ENCODE measurements around the gene TMEM222. TPM values are rescaled to one million over a fixed set of nuclear protein-coding genes. Genes with fewer than 3 reads are reported as not detected.
A peak's percentile ranks its signal among the peaks of the same experiment; 100 is the strongest.

Gene TMEM222
- total RNA-seq, 1 donor from 2014 or later: 50.0 TPM

DNA sequence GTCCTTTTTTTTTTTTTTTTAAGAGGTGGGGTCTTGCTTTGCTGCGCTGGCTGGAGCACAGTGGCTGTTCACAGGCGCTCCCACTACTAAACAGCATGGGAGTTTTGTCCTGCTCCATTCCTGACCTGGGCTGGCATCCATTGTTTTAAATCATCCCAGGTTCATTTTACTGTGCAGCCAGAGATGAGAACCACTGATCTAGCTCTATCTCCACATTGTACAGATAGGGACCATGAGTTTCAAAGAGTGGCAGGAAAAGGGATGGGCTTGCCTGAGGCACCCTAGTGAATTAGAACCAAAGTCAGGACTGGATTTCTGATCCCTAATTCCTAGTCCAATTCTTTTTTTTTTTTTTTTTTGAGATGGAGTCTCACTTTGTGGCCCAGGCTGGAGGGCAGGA lies 7.2 kb upstream of the TMEM222 start:
- H3K27me3 Mint-ChIP-seq (ENCODE audit: unreplicated experiment): no peaks in the 10 kb centered on the region
- peaks cover 3% of the 10 kb centered on the region for H3K9me3 Mint-ChIP-seq (ENCODE audit: unreplicated experiment)
- H3K4me1 Mint-ChIP-seq (ENCODE audit: low read depth, unreplicated experiment): peaks cover 10% of the 10 kb centered on the region
- no peaks in the 10 kb centered on the region for H3K36me3 Mint-ChIP-seq (ENCODE audit: unreplicated experiment)
- no peak overlapping the region for H3K27ac Mint-ChIP-seq (ENCODE audit: unreplicated experiment)
- no peak overlapping the region for H3K4me3 Mint-ChIP-seq (ENCODE audit: unreplicated experiment)
- no peak for DNase-seq
- TF ChIP-seq, protein P1, sequence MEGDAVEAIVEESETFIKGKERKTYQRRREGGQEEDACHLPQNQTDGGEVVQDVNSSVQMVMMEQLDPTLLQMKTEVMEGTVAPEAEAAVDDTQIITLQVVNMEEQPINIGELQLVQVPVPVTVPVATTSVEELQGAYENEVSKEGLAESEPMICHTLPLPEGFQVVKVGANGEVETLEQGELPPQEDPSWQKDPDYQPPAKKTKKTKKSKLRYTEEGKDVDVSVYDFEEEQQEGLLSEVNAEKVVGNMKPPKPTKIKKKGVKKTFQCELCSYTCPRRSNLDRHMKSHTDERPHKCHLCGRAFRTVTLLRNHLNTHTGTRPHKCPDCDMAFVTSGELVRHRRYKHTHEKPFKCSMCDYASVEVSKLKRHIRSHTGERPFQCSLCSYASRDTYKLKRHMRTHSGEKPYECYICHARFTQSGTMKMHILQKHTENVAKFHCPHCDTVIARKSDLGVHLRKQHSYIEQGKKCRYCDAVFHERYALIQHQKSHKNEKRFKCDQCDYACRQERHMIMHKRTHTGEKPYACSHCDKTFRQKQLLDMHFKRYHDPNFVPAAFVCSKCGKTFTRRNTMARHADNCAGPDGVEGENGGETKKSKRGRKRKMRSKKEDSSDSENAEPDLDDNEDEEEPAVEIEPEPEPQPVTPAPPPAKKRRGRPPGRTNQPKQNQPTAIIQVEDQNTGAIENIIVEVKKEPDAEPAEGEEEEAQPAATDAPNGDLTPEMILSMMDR (IDR thresholded peaks at IDR 0.05; ENCODE audit: partially characterized antibody, unreplicated experiment): no peak

DNA sequence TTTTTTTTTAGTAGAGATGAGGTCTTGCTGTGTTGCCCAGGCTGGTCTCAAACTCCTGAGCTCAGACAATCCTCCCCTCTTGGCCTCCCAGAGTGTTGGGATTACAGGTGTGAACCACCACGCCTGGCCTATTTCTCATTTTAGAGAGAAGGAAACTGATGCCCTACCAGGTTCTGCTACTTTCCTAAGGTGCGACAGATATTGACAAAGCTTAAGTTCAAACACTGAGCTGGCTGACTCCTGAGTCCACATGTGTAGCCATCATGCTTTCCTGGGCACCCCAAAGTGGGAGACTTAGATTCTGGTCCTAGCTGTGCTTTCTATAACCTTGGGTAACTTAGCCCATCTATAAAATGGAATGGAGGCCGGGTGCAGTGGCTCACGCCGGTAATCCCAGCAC lies 5.1 kb upstream of the TMEM222 start:
- peaks cover 12% of the 10 kb centered on the region for H3K4me1 Mint-ChIP-seq (ENCODE audit: low read depth, unreplicated experiment)
- H3K36me3 Mint-ChIP-seq (ENCODE audit: unreplicated experiment): no peaks in the 10 kb centered on the region
- no peak for DNase-seq
- H3K27me3 Mint-ChIP-seq (ENCODE audit: unreplicated experiment): no peaks in the 10 kb centered on the region
- TF ChIP-seq, protein P1 (IDR thresholded peaks at IDR 0.05; ENCODE audit: partially characterized antibody, unreplicated experiment): no peak
- H3K4me3 Mint-ChIP-seq (ENCODE audit: unreplicated experiment): no peak overlapping the region
- peaks cover 3% of the 10 kb centered on the region for H3K9me3 Mint-ChIP-seq (ENCODE audit: unreplicated experiment)
- no peak overlapping the region for H3K27ac Mint-ChIP-seq (ENCODE audit: unreplicated experiment)

DNA sequence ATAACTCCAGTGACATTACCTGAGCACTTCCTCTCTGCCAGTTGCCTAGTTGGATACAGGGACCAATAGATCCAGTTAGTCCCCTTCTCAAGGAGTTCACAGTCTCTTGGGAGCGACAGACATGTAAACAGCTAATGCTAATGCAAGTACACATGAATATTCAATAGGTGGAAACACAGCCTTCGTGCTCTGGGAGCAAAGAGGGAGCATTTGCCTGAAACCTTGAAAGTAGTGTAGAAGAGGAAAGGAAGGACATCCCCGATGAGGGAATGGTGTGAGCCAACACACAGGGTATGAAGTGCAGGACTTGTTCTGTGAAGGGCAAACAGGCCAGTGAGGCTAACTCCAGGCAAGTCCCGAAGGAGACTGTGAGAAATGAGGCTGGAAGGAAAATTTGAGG lies 3.8 kb upstream of the TMEM222 start:
- Mint-ChIP-seq H3K36me3 (ENCODE audit: unreplicated experiment) (no peaks in the 10 kb centered on the region), H3K4me3 (ENCODE audit: unreplicated experiment) (peak overlapping the region; percentile 58), H3K4me1 (ENCODE audit: low read depth, unreplicated experiment) (peaks cover 15% of the 10 kb centered on the region), H3K27ac (ENCODE audit: unreplicated experiment) (peak overlapping the region; percentile 77), H3K27me3 (ENCODE audit: unreplicated experiment) (peaks cover 4% of the 10 kb centered on the region), H3K9me3 (ENCODE audit: unreplicated experiment) (peaks cover 3% of the 10 kb centered on the region)
- TF ChIP-seq, protein P1 (IDR thresholded peaks at IDR 0.05; ENCODE audit: partially characterized antibody, unreplicated experiment): no peak
- no peak for DNase-seq

DNA sequence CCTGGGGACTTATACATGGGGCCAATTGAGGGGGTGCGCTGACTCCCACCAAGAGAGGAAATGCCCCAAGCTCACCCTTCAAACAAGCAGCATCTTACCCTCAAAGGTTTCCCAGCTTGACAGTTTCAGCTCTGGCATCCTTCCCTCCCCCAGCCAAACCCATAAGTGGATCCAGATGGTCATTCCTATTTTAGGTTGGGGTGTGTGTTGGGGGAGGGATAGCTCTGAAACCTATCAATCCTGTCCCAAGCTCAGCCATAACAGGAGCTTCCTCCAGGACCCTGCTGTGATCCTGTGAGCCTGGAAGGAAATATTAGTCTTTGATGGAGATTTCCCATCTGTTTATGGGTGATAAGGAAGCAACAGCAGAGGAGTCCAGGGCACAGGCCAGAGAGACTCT lies 3.4 kb upstream of the TMEM222 start:
- Mint-ChIP-seq H3K4me1 (ENCODE audit: low read depth, unreplicated experiment) (peaks cover 17% of the 10 kb centered on the region), H3K27me3 (ENCODE audit: unreplicated experiment) (peaks cover 4% of the 10 kb centered on the region), H3K4me3 (ENCODE audit: unreplicated experiment) (peak overlapping the region; percentile 58), H3K9me3 (ENCODE audit: unreplicated experiment) (peaks cover 3% of the 10 kb centered on the region), H3K27ac (ENCODE audit: unreplicated experiment) (peak overlapping the region; percentile 77), H3K36me3 (ENCODE audit: unreplicated experiment) (no peaks in the 10 kb centered on the region)
- TF ChIP-seq, protein P1 (IDR thresholded peaks at IDR 0.05; ENCODE audit: partially characterized antibody, unreplicated experiment): no peak
- DNase-seq: no peak

DNA sequence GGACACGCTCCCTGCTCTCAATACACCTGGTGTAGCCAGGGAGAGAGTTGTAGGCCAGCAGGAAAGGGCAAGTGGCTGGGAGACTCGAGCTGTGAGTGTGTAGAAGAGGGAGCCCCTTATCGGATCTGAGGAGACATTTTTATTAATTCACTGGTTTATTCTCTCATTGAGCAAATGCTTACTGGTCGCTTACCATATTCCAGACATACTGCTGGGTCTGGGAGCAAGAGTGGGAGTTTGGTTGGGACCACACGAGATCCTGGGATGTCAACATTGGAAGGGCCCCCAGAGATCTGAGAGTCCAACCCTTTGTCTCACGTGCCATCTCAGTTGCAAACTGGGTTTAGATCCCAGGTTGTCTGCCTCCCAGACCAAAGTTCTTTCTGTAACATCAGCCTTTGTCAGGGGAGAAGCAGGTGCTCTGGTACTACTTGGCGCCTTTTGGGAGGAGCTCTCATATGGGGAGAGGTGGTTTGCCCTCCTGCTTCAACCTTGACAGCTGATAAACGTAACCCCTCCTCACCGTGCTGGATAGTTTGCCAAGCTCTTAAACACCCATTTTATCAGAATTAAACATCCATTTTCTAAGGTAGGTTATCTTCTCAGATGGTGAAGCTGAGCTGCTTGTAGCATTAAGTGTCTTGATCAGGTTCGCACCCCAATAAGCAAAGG lies 742 bp downstream of the TMEM222 start:
- no peaks in the 10 kb centered on the region for H3K36me3 Mint-ChIP-seq (ENCODE audit: unreplicated experiment)
- H3K9me3 Mint-ChIP-seq (ENCODE audit: unreplicated experiment): peaks cover 3% of the 10 kb centered on the region
- DNase-seq: no peak
- H3K27ac Mint-ChIP-seq (ENCODE audit: unreplicated experiment): peak overlapping the region; percentile 96
- H3K4me3 Mint-ChIP-seq (ENCODE audit: unreplicated experiment): peak overlapping the region; percentile 97
- peaks cover 18% of the 10 kb centered on the region for H3K4me1 Mint-ChIP-seq (ENCODE audit: low read depth, unreplicated experiment)
- H3K27me3 Mint-ChIP-seq (ENCODE audit: unreplicated experiment): peaks cover 4% of the 10 kb centered on the region
- TF ChIP-seq, protein P1 (IDR thresholded peaks at IDR 0.05; ENCODE audit: partially characterized antibody, unreplicated experiment): no peak
